ENCODE data around the gene SNX13. TPM values are rescaled to one million over a fixed set of nuclear protein-coding genes. Genes with fewer than 3 reads are reported as not detected.
"Not testable (repeated sequence)": the region's sequence is repeated elsewhere in the genome, so short reads cannot be mapped to it uniquely, and the experiment has no call there.

Gene SNX13
- total RNA-seq, 4 donors from 2014 or later, result 15.9 to 39.9 (median 35.1) TPM

DNA sequence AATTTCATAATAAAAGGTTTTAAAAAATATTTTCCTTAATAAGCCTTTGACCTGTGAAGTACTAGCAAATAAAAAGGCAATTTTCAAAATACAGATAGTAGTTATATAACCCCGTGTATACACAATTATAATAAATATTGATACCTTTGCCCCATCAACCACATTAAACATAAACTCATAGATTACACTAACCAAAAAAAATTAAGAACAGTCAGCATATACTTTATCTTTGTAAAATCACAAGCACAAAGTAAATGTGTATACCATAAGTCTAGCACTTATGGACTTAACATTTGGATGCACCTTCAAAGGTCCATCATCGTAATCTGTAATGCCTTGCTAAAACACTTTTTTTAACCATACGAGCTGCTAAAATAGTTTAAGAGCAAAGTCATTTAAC lies 123.4 kb downstream of the SNX13 start:
- no peaks in the 10 kb centered on the region for H3K27me3 ChIP-seq
- peaks cover 0 to 7% (median 0%) of the 10 kb centered on the region in 3 donors for H3K9me3 ChIP-seq
- no peak overlapping the region for H3K27ac ChIP-seq
- 87 to 88% methylated on average over 3 of the region's 3 CpGs for WGBS, 2 donors
- no peaks in the 10 kb centered on the region for H3K4me1 ChIP-seq
- no peak for TF ChIP-seq POLR2A (IDR thresholded peaks at IDR 0.05)
- TF ChIP-seq CTCF (IDR thresholded peaks at IDR 0.05), result no peak
- no peak overlapping the region for H3K4me3 ChIP-seq
- DNase-seq, result no peak
- intact Hi-C loops (cut with DNase I), result no loop called here
- H3K36me3 ChIP-seq, result peaks cover 0 to 53% (median 12%) of the 10 kb centered on the region in 3 donors

DNA sequence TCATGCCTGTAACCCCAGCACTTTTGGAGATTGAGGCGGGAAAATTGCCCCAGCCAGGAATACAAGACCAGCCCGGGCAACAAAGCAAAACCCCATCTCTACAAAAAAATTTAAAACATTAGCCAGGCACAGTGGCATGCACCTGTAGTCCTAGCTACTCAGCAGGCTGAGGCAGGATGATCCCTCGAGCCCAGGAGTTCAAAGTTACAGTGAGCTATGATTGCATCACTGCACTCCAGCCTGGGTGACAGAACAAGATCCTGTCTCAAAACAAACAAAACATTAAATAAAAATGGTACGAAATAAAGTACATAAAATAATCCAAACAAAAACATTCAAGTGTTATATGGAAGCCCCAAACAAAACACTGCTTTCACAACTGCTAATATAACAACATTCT lies 125.0 kb downstream of the SNX13 start:
- H3K4me3 ChIP-seq, result no peak overlapping the region
- WGBS, 2 donors, result 62 to 63% methylated on average over 4 of the region's 4 CpGs
- DNase-seq, result no peak
- peaks cover 0 to 45% (median 12%) of the 10 kb centered on the region in 3 donors for H3K36me3 ChIP-seq
- TF ChIP-seq POLR2A (IDR thresholded peaks at IDR 0.05), result no peak
- peaks cover 0 to 11% (median 0%) of the 10 kb centered on the region in 3 donors for H3K9me3 ChIP-seq
- no peaks in the 10 kb centered on the region for H3K4me1 ChIP-seq
- intact Hi-C loops (cut with DNase I), result no loop called here
- no peak overlapping the region for H3K27ac ChIP-seq
- no peaks in the 10 kb centered on the region for H3K27me3 ChIP-seq

DNA sequence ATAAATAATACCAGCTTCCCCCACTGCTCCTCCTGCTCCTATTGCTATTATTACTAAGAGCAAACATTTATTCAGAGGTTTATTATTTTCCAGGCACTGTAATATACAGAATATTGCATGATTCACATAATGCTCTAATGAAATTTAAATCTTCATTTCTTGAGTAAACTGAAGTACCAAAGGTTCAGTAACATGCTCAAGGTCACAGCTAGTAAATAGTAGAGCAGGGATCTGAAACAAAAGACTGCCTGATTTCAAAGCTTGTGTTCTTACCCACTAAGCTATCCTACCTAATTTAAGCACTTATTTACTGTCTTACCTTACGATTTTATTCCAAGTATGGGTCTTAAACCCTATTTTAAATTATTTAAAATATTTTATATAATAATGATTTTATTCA lies 126.2 kb downstream of the SNX13 start:
- TF ChIP-seq CTCF (IDR thresholded peaks at IDR 0.05) (no peak), POLR2A (IDR thresholded peaks at IDR 0.05) (no peak)
- intact Hi-C loops (cut with DNase I), result no loop called here
- 70 to 95% methylated on average over 1 of the region's 1 CpG for WGBS, 2 donors
- no peak overlapping the region for H3K4me3 ChIP-seq
- H3K36me3 ChIP-seq, result peaks cover 0 to 45% (median 12%) of the 10 kb centered on the region in 3 donors
- H3K4me1 ChIP-seq, result no peaks in the 10 kb centered on the region
- peaks cover 0 to 11% (median 0%) of the 10 kb centered on the region in 3 donors for H3K9me3 ChIP-seq
- no peaks in the 10 kb centered on the region for H3K27me3 ChIP-seq
- DNase-seq, result no peak
- H3K27ac ChIP-seq, result no peak overlapping the region

DNA sequence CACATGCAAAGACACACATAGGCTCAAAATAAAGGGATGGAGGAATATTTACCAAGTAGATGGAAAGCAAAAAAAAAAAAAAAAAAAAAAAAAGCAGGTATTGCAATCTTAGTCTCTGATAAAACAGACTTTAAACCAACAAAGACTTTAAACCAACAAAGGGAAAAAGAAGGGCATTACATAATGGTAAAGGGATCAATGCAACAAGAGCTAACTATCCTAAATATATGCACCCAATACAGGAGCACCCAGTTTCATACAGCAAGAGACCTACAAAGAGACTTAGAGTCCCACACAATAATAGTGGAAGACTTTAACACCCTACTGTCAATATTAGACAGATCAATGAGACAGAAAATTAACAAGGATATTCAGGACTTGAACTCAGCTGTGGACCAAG lies 131.1 kb downstream of the SNX13 start:
- H3K4me1 ChIP-seq; H3K27ac ChIP-seq; H3K4me3 ChIP-seq; H3K27me3 ChIP-seq; DNase-seq; intact Hi-C loops (cut with DNase I): not testable (repeated sequence)
- Histone ChIP-seq H3K9me3 (peaks cover 0 to 11% (median 0%) of the 10 kb centered on the region in 3 donors), H3K36me3 (peaks cover 0 to 43% (median 9%) of the 10 kb centered on the region in 3 donors)

GRCh38 chr7:17807242-17807641 lies 133.1 kb downstream of the SNX13 start:
- intact Hi-C loops (cut with DNase I), result no loop called here
- Histone ChIP-seq H3K4me1 (no peaks in the 10 kb centered on the region), H3K36me3 (peaks cover 0 to 40% (median 4%) of the 10 kb centered on the region in 3 donors), H3K4me3 (no peak overlapping the region), H3K27ac (no peak overlapping the region), H3K9me3 (peaks cover 0 to 8% (median 0%) of the 10 kb centered on the region in 3 donors), H3K27me3 (no peaks in the 10 kb centered on the region)
- 86 to 100% methylated on average over 2 to 3 of the region's 9 CpGs for WGBS, 2 donors
- no peak for DNase-seq
- TF ChIP-seq POLR2A (IDR thresholded peaks at IDR 0.05), result no peak
- TF ChIP-seq CTCF (IDR thresholded peaks at IDR 0.05), result no peak

GRCh38 chr7:17806631-17807030 lies 133.7 kb downstream of the SNX13 start:
- H3K9me3 ChIP-seq, result peaks cover 0 to 2% (median 0%) of the 10 kb centered on the region in 3 donors
- H3K27me3 ChIP-seq, result no peaks in the 10 kb centered on the region
- TF ChIP-seq CTCF (IDR thresholded peaks at IDR 0.05), result no peak
- no peak for TF ChIP-seq POLR2A (IDR thresholded peaks at IDR 0.05)
- 91 to 98% methylated on average over 13 of the region's 14 CpGs for WGBS, 2 donors
- H3K27ac ChIP-seq, result no peak overlapping the region
- intact Hi-C loops (cut with DNase I), result no loop called here
- no peaks in the 10 kb centered on the region for H3K4me1 ChIP-seq
- peaks cover 0 to 43% (median 4%) of the 10 kb centered on the region in 3 donors for H3K36me3 ChIP-seq
- no peak for DNase-seq
- no peak overlapping the region for H3K4me3 ChIP-seq

All from esophagus squamous epithelium (tissue), 5 donors.